C1 segment of cervical spinal cord (tissue), 14 donors: ENCODE measurements around the gene TTC21A.

Experiments used
- DNase-seq, 14 donors: peaks; one replicate each; lab custom pipeline; 2025; lab: John Stamatoyannopoulos, UW

Gene TTC21A

DNA sequence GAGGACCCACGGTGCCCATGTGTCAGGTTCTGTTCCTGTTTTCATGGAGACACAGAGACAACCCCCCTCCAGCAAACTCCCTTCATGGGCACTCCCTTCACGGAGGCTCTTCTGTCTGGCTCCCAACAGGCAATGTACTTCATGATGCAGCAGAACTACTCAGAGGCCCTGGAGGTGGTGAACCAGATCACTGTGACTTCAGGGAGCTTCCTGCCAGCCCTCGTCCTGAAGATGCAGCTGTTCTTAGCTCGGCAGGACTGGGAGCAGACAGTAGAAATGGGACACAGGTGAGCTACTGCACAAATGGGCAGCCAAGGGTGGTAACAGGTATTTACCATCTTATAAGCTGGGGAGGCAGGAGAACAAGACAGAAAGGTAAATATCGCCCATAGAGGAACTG is 7.0 kb downstream of the TTC21A start:
- no peak for DNase-seq

DNA sequence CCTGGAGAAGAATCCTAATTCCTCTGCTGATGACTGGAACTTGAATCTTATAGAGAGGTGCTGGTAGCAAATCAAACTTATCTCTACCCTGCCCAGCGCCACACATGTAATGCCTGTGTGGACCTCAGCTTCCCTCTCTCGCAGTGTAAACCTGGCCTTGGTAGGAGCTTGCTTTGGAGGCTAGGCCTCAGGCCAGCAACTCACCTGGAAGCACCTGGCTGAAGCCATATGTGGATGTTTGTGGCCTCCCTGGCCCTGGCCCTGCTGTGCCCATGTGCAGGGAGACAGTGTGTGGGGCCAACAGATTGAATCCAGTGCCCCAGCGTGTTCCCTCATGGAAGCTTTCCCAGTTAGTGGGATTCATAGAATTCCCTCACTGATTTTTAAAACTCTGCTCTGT is 8.4 kb downstream of the TTC21A start:
- no peak for DNase-seq

DNA sequence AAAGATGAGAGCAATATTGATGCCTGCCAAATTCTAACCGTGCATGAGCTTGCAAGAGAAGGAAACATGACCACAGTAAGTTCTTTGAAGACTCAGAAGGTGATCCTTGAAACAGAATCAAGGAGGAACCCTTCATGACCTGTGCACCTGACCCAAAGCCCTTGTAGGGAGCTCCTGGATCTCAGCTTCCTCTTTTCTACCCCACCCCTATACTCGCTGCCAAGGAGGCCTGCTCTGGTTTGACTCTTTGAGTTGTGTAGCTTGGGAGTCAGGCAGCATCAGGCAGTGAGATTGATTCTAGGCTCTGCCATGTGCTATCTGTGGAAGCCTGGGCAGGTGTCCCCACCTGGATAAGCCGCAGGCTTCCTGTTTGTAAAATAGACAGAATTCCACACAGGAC is 10.6 kb downstream of the TTC21A start:
- no peak for DNase-seq

DNA sequence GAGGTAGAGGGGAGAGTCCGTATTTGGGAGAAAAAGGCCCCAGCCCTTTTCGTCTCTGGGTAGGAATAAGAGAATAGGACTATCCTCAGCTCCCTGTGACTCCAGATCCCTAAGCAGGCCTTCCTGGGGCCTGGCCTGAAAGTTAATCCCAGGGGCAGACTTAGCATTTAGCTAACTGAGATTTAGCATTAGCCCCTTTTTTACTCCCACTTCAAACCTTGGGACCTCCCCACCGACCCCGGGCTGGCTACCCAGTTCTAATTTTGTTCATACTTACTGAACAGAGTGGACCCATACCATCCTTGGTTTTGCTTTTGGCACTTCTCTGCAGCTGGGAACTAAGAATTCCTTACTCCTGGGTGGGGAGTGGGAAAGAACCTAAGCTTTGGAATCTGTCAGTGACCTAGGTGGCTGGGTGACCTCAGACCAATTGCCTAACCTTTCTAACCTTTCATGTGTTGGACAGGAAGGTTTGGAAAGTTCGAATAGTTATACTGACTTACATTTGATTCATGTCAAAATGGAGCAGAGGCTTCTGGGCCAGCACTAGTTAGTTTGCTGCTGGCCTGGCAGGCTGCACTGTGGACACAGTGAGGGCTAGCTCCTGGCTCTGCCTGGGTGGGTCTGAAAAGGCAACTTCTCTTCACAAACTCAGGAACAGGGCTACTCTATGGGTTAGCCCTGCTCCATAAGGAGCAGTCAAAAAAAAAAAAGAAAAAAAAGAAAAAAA is 11.6 kb downstream of the TTC21A start:
- DNase-seq = no peak

DNA sequence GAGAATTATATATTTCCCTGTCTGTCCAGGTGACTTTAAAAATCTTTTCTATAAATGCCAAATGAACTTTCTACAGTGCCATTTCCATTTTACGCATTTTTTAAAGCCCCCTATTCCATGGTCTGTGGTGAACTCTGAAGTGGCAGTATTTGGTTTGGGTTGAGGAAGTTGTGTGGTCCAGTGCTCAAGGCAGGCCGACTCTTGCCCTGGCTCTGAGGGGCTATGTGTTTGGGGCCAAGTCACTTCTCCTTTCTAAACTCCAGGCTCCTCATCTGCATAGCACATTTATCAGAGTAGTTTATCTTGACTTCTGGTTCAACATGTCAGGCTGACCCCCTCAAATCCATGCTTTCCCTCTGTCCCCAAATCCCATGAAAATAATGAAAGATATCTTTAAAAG is 14.1 kb downstream of the TTC21A start:
- no peak for DNase-seq

DNA sequence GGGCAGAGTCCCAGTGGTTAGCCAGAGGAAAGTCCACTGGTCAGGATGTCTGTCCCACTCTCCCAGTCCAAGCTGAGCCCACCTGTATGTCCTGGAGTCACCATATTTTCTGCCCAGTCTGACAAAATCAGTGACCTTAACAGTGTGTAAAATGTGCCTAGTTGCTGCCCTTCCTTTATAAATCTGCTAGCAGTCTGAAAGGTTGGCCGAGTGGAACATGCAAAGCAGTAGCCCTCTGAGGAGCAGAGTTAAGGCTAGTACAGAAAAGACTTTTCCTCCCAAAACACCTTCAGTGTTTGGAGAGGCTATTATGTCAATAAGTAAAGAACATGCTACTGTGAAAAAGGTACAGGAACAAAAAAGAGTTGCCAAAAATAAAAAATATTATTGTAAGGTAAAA is 15.3 kb downstream of the TTC21A start:
- no peak for DNase-seq

DNA sequence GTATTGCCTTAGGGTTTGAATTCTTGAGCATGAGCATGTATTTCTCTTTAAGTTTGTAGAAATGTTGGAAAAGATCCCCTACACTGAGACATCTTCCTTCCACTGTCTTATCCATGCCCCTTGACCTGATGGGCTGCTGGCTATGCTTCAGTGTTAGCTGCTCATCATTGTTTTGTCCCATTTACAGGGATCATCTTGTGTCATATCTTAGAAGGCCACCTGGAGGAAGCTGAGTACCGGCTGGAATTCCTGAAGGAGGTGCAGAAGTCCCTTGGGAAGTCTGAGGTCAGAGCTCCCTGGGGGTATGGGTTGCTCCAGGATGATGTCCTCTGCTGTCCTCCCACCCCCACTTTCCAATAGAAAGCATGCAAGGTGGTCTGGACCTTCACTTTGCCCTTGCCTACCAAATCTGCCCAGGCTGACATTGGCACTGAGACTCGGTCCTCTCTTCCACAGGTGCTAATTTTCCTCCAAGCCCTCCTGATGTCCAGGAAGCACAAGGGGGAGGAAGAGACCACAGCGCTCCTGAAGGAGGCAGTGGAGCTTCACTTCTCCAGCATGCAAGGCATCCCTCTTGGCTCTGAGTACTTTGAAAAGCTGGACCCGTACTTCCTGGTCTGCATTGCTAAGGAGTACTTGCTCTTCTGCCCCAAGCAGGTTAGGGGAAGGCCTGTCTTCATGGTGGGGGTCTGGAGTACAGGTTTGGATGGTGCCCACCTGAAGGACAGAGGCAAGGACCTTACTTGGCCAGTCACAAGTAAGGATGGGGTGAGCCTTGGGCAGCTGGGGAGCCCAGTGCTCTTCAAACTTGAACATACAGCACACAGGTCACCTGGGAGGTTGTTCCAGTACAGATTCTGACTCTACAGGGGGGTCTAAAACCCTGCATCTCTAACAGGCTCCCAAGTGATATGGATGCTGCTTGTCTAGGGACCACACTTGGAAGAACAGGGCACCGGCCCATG is 17.7 kb downstream of the TTC21A start:
- no peak for DNase-seq

DNA sequence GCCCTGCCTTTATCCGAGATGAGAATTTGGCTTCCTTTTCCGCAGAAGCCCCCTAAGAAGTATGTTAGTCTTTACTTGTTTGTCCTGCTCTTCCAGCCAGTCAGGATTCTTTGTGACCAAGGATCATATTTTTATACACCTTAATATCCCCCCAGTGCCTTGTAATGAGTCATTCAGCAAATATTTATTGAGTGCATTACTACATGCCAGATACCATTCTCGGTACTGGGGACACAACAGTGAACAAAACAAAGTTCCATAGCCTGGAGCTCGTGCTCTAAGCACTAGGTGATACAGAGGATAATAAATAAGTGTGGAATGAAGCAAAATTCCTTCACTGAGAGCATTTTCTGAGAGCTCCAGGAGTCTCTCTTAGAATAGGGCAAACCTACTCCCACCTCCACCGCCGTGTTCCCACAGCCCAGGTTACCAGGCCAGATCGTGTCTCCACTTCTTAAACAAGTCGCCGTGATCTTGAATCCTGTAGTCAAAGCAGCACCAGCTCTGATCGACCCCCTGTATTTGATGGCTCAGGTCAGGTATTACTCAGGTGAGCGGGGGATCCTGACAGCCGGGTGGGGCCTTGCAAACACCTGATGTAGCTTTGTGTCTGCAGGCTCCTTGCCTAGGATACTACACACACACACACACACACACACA is 18.5 kb downstream of the TTC21A start:
- no peak for DNase-seq

DNA sequence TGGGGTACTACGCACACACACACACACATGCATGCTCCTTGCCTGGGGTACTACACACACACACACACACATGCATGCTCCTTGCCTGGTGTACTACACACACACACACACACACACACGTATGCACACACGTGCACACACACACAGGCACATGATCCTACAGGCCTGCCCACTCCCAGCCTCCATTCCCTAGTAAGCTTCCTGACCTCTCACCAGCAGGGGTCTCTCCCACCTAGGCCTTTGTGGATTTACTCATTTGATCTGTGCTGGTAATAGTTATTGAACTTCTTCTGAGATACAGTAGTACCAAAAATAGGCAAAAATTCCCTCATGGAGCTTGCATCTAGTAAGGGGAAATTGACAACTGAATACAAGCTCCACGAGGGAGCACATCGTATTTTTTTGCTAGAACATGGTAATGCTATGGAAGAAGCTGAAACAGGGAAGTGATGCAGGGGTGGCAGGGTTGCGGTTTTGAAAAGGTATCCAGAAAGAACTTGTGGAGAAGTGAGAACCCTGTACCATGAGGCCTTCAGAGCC is 19.1 kb downstream of the TTC21A start:
- DNase-seq = peak in 1 of 14 donors; percentile 24

DNA sequence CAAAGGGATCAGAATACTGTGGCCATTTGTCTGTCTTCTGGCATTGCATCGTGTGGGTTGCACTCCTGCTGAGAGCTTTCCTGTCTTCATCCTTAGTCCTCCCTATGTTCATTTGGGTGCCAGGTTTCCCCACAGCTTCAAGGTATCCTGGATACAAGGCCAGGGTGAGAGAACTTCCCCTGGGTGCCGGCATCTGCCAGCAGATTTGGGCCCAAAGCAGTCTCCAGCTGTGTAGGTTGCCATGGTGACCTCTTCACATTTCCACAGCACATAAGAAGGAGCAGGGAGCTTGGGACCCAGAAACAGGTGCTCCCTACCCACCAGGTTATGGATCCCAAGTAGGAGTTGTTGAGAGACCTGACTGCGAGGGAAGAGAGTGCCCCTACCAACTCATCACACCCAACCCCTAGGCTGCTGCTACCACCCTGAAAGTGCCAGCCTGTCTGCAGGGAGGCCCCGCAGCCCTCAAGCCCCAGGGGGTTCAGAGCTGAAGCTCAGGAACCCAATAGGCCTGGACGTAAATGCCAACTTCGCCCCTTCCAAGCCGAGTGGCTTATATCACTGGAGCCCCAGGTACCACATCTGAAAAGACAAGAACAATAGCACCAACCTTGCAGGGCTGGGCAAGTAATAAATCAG is 19.9 kb downstream of the TTC21A start:
- no peak for DNase-seq

DNA sequence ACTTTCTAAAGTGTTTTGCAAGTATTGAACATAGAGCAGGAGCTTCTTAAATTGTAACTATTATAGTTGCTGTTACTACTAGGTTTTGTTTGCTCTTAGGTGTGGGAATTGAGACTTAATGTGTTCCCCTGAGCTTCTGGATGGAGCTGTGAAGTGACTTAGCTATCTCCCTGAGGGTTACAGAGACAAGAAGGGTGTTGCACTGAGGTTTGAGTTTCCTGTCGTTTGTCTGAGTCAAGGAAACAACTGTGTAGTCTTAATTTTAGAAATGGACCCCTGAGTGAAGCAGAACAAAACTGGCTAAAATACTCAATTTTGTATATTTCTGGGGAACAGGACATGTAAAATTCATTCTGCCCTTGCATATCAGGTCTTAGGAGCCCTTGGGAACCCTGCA is 20.4 kb downstream of the TTC21A start:
- no peak for DNase-seq

DNA sequence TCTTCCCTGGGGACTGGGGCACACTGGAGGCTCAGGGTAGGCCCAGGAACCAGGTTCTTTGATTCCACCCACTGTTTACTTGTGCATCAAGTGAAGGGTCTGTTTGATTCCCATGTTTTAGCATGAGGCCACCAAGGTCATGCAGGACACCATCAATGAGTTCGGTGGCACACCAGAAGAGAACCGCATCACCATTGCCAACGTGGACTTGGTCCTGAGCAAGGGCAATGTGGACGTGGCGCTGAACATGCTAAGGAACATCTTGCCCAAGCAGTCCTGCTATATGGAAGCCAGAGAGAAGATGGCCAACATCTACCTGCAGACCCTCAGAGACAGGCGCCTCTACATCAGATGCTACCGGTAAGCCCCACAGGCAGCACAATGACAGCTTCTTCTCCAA is 21.5 kb downstream of the TTC21A start:
- DNase-seq = no peak

DNA sequence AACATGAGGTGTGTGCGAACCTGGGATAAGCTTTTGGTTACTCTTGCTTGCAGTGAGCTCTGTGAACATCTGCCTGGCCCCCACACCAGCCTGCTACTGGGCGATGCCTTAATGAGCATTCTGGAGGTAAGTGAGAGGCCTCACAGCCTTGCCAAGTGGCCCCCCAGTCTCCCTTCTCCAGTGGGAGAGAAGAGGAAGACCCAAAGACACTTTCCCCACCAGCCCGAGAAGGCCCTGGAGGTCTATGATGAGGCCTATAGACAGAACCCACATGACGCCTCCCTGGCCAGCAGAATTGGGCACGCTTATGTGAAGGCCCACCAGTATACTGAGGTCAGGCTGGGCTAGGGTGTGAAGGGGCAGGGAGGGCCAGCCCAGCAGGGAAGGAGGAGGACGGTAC is 22.5 kb downstream of the TTC21A start:
- no peak for DNase-seq

DNA sequence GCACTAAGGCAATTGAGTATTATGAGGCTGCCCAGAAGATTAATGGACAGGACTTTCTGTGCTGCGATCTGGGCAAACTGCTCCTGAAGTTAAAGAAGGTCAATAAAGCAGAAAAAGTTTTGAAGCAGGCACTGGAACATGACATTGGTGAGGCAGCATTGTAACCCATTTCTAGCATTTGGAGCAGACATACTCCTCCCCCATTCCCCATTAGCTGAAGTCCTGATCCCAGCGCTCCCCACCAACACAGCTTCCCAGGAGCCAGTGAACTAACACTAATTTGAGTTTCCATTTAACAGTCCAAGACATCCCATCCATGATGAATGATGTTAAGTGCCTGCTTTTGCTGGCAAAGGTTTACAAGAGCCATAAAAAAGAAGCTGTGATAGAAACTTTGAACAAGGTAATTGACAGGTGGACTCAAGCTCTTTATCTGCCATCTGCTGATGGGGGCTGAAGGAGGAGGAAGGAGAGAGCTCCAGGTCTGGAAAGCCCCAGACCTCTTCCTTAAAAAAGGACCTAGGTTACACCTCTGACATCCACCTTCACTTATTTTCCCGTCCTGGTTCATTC is 23.3 kb downstream of the TTC21A start:
- peak in 2 of 14 donors; percentile 26 to 56 for DNase-seq

DNA sequence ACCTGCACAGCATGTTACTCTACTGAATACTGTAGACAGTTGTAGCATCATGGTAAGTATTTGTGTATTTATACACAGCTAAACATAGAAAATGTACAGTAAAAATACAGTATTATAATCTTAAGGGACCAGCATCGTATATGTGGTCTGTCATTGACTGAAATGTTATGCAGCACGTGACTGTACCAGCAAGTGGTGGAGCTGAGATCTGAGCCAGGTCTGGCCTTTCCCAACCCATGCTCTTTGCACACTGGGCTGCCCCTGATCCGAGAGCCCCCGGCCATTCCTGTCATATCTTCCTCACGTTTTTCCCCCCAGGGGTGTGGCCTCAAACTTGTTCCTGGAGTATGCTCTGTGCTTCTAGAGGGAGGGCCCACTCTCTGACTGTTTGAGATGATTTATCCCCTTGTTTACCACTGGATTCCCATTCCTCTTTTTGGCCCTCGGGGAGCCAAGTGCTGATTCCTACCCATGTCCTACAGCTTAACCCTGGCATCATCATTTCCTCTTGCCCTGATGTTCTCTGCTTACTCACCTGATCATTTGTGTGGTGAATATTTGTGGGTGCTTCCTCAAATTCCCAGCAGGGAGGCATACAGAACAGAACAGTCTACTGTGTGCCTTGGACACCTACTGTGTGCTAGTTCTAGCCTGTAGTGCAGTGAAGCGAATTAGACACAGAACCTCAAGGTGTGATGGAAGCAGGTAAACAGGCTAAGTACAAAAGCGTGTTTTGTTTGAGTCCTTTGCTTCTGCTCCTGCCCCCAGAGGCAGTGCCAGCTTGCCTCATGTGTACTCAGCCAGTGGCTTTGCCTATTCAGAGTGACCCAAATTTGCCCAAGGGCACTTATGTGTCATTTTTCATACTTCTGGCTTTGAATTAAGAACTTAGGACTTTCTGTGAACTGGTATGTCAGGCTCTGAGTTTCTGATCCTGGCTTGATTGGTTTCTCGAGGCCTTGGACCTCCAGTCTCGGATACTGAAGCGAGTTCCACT is 24.9 kb downstream of the TTC21A start:
- DNase-seq = no peak

DNA sequence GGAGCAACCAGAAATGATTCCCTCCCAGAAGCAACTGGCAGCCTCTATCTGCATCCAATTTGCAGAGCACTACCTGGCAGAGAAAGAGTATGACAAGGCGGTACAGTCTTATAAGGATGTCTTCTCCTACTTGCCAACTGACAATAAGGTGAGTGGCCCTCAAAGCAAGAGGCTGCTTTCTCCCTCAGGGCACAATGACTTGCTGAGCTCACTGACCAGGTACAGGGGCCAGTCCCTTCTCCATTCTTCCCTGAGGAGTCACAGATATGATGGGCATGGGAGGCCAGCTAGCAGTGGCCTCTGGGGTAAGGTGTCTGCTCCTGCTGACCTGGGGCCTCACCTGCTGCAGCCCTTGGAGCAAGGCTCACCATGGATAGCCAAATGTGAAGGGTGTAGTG is 25.6 kb downstream of the TTC21A start:
- DNase-seq = no peak

DNA sequence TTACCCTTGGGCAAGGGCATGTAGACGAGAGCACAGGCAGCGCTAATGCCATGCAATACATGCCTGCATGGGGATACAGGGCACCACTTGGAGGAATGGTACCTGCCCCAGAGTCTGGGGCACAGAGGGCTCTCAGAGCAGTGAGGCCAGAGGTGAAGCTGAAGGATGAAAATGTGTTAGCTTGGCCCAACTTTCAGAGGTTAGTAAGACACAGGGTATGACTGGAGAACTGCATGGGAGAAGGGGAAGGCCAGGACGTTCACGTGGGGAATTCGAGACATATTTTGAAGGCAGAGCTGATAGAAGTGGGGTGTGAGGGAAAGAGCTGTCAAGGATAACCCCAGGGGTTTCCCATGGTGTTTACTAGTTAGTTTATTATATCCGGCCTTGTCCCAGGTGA is 26.3 kb downstream of the TTC21A start:
- DNase-seq = no peak

DNA sequence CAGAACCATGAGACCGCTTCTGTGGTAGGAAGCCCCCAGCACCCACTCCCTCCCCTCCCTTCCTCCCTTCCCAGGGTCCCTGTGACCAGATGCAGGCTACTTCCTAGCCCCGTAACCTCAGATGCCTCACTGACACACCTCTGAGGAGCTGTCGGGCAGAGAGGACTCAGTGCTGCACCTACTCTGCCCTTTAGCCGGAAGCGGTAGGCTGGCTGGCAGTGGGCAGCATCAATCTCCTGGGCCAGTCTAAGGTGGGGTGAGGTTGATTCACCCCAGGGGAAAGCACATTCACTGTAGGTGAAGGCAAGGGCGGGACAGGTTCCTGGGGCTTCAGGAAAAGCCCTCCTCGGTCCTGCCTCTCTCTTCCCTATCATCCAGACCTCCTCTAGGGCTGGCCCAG is 26.8 kb downstream of the TTC21A start:
- DNase-seq = no peak

DNA sequence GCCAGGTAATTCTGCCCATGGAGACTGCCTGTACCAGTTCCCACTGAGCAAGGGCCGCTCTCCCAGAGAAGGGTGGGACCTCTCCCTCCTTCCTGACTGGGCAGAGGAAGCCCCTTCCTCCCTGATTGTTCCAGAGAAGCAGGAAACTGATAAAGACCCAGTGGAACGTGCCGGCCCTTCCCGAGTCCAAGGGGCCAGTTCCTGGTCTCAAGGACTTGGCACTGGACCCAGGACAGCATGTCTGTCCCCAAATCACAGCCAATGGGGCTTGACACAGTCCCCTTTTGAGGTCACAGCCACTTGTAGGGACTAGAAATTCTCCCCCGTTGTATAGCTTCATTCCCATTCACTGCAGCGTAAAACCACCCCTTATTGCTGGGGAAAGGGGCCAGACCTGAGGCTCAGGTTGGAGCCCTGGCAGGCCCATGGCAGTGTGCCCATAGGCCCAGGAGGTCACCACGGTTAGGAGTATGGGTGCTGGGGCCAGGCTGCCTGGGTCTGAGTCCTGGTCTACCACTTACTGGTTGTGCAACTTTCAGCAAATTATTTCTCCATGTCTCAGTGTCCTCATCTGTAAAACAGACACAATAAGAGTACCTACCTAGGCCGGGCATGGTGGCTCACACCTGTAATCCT is 27.8 kb downstream of the TTC21A start:
- DNase-seq = no peak
